IPS-NIHi7 (cell line): ENCODE measurements around the gene MBD5.

Experiments used
- DNase-seq: peaks from one replicate; pipeline ENCODE4 v3.0.0; 2012; ENCODE audit warnings: mixed read lengths; ENCODE audit errors: extremely low spot score

The MBD5 gene

GRCh38 chr2:148459377-148459778, 438.5 kb downstream of the MBD5 start:
- DNase-seq, result no peak

DNA sequence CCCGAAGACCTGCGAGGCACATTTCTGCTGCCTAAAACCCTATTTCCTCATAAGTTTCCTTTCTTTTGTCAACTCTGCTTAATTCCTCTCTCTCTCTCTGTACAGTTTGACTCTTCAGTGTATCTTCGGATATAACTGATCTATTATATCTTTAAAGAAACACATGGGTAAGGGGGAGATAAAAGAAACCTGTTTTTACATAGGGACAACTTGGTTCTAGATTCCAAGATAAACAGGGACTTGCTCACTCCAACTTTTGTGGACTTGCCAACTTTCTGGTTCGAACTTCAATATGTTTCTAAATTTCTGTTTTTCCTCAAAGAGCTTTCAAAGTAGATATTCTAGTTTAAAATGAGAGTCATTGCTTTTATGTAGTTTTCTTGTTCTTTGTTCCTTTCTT, 441.0 kb downstream of the MBD5 start:
- no peak for DNase-seq

GRCh38 chr2:148475626-148476025, 454.7 kb downstream of the MBD5 start:
- no peak for DNase-seq

DNA sequence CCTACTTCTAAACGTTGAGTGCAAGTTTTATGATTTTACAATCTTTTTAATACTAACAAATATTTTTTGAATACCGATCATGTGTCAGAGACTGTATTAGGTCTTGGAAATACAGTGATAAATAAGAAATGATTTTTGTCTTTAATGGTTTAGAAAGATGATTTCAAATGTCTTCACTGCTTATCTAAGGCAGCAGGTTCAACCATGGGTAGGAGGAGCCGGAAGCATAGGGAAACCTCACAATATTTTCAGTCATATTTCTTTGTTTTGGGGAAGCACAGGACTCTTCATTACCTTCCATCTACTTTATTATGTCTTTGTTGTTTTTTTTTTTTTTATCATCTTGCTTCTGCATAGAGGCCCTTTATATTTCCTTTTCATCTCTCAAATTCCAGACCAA, 458.5 kb downstream of the MBD5 start:
- no peak for DNase-seq

DNA sequence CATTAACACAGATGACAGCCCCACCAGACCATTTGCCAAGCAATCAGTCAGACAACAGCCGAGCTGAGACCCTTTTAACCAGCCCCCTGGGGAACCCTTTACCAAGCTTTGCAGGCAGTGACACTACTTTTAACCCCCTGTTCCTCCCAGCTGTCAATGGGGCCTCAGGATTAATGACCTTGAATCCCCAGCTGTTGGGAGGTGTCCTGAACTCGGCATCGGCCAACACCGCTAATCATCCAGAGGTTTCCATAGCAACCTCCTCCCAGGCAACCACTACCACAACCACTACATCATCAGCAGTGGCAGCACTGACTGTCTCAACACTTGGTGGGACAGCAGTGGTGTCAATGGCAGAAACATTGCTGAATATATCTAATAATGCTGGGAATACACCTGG, 462.8 kb downstream of the MBD5 start:
- DNase-seq, result no peak

DNA sequence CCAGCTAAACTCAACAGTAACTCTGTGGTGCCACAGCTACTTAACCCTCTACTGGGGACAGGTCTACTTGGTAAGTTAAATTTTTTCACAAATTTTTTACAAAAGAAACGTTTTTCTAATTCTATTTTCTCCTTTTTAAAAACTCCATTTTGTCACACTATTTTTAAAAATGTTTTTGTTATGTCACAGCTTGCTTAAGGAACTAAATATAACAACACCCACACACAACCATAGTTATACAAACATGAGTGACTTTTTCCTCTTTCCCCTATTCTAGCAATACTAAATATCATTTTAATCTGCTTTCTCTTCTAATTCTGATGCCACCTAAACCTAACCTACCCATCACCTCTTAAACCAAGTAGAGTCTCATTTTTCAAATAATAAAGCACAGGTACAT, 463.2 kb downstream of the MBD5 start:
- DNase-seq, result no peak

DNA sequence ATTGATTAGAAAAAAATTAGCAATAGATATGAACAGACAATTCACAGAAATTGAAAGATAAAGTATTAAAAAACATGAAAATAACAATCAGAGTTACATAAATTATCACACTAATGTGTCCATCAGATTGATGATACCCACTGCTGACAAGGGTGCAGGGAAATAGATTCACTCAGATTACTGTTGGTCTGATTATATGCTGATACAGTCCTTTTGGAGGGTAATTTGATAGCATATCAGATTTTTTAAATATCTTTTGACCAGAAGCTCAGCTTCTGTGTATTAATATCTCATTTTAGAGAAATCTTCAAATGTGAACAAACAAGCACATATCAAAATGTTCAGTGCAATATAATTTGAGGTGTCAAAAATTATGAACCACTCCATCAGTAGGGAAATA, 465.8 kb downstream of the MBD5 start:
- DNase-seq, result no peak

- no peak for DNase-seq
Measured at GRCh38 chr2:148487439-148487838, 466.5 kb downstream of the MBD5 start.

DNA sequence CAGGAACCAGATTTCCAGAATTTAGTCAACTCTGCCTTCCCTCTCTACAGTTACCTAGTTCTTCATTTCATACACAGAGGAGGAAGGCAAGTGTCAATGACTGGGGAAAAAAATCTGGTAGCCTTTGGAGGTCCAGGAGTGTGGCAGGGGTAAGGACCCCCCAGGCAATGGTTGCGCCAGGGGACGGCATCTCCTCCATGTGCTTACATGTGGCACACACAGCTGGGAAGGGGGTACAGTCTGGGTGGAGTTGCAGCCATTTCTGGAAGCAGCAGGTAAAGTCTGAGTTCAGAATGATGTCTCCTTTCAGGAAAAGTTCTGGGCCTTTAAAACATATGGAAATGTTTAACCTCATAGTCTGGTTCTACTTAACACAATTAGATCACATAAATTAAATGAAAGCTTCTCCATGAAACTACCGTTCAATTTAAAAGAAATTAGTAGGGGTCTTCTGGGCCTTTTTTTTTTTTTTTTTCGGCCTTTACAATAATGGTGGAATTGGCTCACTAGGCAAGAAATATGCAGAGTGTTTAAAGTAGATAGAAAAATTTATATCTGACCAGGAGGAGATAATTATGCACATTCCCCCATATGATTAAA, 470.0 kb downstream of the MBD5 start:
- no peak for DNase-seq

- DNase-seq, result no peak
Measured at GRCh38 chr2:148493822-148494563, 473.1 kb downstream of the MBD5 start.

GRCh38 chr2:148495586-148495985, 474.7 kb downstream of the MBD5 start:
- no peak for DNase-seq

- no peak for DNase-seq
Measured at GRCh38 chr2:148501545-148501944, 480.7 kb downstream of the MBD5 start.

DNA sequence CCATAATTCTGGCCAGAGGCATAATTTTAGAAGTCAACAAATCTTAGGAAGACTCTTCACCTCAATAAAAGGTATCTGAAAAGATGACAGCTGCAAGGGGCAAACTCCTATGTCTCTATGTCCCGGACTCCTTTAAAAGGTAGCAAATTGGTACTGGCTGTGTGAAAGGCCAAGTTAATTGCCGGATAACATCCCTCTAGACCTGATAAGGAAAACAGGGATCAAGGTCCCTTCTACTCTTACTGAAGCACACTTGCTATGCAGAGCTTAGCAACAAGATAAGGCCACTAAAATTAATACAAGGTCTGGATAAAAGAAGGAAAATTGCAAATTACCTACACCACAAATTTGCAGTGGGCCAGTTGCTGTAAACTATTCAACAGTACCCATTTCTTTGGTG, 482.6 kb downstream of the MBD5 start:
- DNase-seq, result no peak

DNA sequence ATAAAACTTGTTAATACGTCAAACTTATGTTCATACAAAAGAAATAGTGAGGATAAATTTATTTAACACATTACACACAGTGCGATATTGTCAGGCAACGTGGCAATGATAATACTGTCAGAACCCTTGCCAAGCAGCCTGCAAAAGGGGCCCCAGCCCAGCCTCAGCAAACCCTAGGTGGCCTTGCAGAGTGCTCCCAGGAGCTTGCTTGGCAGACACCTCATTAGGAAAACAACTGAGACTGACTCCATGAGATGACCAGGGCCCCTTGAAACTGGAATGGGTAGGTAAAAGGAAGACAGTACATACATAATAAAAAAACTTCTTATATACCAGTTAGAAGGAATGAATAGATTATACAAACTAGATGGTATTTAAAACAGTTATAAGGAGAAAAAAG, 487.1 kb downstream of the MBD5 start:
- peak; percentile 52 for DNase-seq

DNA sequence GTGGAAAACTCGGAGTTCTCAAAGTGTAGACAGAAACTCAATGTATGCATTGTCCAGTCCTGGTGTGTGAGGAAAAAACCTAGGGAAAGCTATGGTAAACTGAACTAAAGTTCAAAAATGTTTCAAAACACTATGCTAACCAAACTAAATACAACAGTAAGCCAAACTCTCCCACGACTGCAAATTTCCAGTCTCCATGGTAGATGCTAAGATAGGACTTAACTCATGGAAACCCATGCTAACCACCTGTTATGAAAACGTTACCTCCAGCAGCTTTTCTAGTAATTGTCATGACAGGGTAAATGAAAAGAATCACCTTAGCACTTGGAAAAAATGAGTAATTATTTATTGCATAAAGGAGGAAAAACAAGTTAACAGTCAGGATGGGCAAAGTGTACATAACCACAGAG, 488.0 kb downstream of the MBD5 start:
- DNase-seq, result no peak

DNA sequence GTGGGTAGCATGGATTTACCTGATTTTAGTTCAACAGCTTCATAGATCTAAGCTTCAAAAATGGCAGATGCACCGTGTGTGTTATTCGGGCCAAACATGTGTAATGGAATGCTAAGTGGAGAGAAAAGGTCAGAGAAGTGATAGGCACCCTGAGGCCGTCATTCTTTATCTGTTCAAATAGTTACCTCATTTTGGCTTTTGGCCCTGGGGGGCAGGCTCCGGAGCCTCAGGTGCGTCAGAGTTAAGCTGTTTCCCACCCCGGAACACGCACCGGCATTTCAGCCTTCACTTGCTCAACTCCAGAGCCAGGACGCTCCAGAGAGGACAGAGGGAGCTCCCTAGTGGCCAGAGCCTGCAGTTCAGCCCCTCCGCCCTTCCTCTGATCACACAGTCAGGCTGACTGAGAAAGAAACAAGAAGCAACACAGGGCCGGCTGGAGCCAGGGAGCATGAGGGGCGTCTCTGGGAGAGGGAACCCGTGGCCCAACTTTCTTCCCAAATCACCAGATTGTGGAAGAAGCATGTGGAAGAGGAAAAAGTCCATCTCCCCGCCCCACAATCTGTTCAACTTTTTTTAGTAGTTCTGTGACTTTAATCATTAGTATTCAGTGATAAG, 488.5 kb downstream of the MBD5 start:
- peak; percentile 91 for DNase-seq

- DNase-seq, result no peak
Measured at GRCh38 chr2:148511883-148512282, 491.0 kb downstream of the MBD5 start.

GRCh38 chr2:148512501-148512900, 491.6 kb downstream of the MBD5 start:
- no peak for DNase-seq

GRCh38 chr2:148513427-148513826, 492.5 kb downstream of the MBD5 start:
- DNase-seq, result no peak

DNA sequence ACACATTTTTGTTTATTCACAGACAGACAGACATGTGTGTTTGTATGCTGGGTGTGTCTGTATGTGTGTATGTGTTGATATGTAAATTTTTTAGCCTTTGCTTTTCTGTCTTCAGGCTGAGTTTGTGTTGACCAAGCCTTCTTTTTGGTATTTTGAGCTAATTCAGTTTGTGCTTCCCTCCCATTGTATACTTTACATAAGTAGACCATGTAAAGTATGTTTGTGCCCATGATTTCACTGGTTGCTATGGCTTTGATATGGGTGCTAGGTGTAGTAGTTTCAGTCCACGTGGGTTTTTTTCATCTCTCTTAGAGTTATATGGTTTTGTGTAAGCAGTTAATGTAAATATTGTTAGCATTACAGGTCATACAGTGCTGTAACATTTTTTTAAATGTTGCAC, 494.2 kb downstream of the MBD5 start:
- no peak for DNase-seq

DNA sequence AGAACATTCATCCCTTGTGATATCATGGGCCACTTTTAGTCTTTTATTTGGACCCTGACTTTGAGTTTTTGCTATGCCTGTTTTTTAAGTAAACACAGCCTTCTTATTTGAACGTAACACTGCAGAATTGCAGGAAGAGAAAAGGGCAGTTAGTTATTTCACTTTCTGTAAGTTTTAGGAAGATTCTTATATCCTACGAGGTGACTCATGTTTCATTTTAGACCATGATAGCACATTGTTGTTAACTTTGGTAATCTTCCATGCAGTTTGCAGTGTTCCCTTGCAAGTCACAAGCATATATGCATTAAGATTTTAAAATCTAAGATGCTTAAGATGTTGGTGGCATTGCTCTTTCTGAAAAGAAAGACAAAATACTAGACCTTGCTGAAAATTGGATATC, 495.1 kb downstream of the MBD5 start:
- DNase-seq, result no peak

GRCh38 chr2:148517296-148517695, 496.4 kb downstream of the MBD5 start:
- no peak for DNase-seq

GRCh38 chr2:148517822-148518221, 496.9 kb downstream of the MBD5 start:
- no peak for DNase-seq
